SK-N-SH treated with all-trans-retinoic acid at 6 μM for 48 hours (cell line): ENCODE results near the gene SSBP2.
A peak's percentile ranks its signal among the peaks of the same experiment; 100 is the strongest.

Experiments used
- ATAC-seq: fragments of 200-7000 bp; cut with Tn5 transposase; 3 replicates; pipeline ENCODE4 v1.9.1; 2020; ENCODE audit warnings: mild to moderate bottlenecking, moderate library complexity
- ARNTL ChIP-seq: fragments of 450-650 bp; formaldehyde crosslinking; IDR thresholded peaks from 2 replicates; pipeline ENCODE4 v1.5.0; 2020; ENCODE audit warnings: low read depth, mild to moderate bottlenecking, moderate library complexity, borderline replicate concordance
- BACH2 ChIP-seq: fragments of 250-450 bp; sonication (Bioruptor Pico); IDR thresholded peaks from 2 replicates; pipeline ENCODE4 v1.9.0; 2021; ENCODE audit warnings: mild to moderate bottlenecking, borderline replicate concordance
- CREB5 ChIP-seq: fragments of 250-450 bp; sonication (Bioruptor Pico); IDR thresholded peaks from 2 replicates; pipeline ENCODE4 v1.5.1; 2020; ENCODE audit warnings: low read depth, mild to moderate bottlenecking, moderate library complexity
- CSDC2 ChIP-seq: fragments of 250-450 bp; sonication (Bioruptor Pico); IDR thresholded peaks from 2 replicates; pipeline ENCODE4 v1.5.0; 2020; ENCODE audit warnings: mild to moderate bottlenecking, moderate library complexity
- ESRRG ChIP-seq: fragments of 250-450 bp; sonication (Bioruptor Pico); IDR thresholded peaks from 2 replicates; pipeline ENCODE4 v1.6.1; 2021; ENCODE audit warnings: mild to moderate bottlenecking
- GLIS3 ChIP-seq: fragments of 250-450 bp; sonication (Bioruptor Pico); IDR thresholded peaks from 2 replicates; pipeline ENCODE4 v1.5.0; 2020; ENCODE audit warnings: mild to moderate bottlenecking, moderate library complexity
- ISL1 ChIP-seq: fragments of 250-450 bp; sonication (Bioruptor Pico); IDR thresholded peaks from 2 replicates; pipeline ENCODE4 v2.1.2; 2022; ENCODE audit warnings: mild to moderate bottlenecking, moderate library complexity
- OSR1 ChIP-seq: fragments of 250-450 bp; sonication (Bioruptor Pico); IDR thresholded peaks from 2 replicates; pipeline ENCODE4 v1.8.0; 2022; ENCODE audit warnings: moderate library complexity, mild to moderate bottlenecking, inconsistent platforms
- POU6F1 ChIP-seq: fragments of 250-450 bp; sonication (Bioruptor Pico); IDR thresholded peaks from 2 replicates; pipeline ENCODE4 v1.8.0; 2021; ENCODE audit warnings: low read depth, mild to moderate bottlenecking, moderate library complexity, borderline replicate concordance
- RARB ChIP-seq: fragments of 250-450 bp; sonication (Bioruptor Pico); IDR thresholded peaks from 2 replicates; pipeline ENCODE4 v1.8.0; 2021; ENCODE audit warnings: mild to moderate bottlenecking, moderate library complexity
- SNAI2 ChIP-seq: fragments of 250-450 bp; sonication (Bioruptor Pico); IDR thresholded peaks from 2 replicates; pipeline ENCODE4 v1.5.0; 2020; ENCODE audit warnings: mild to moderate bottlenecking, moderate library complexity
- TCF4 ChIP-seq: fragments of 250-450 bp; sonication (Bioruptor Pico); IDR thresholded peaks from 2 replicates; pipeline ENCODE4 v1.8.0; 2021; ENCODE audit warnings: mild to moderate bottlenecking, moderate library complexity, borderline replicate concordance
- TSHZ2 ChIP-seq: fragments of 250-450 bp; sonication (Bioruptor Pico); IDR thresholded peaks from 2 replicates; pipeline ENCODE4 v1.5.0; 2020; ENCODE audit warnings: mild to moderate bottlenecking, moderate library complexity
- ZC3H10 ChIP-seq: fragments of 250-450 bp; sonication (Bioruptor Pico); IDR thresholded peaks from 2 replicates; pipeline ENCODE4 v1.5.1; 2021; ENCODE audit warnings: mild to moderate bottlenecking, moderate library complexity
- ZFP30 ChIP-seq: fragments of 450-650 bp; formaldehyde crosslinking; IDR thresholded peaks from 2 replicates; pipeline ENCODE4 v1.5.0; 2022; ENCODE audit warnings: mild to moderate bottlenecking, moderate library complexity
- ZNF565 ChIP-seq: fragments of 450-650 bp; formaldehyde crosslinking; conservative IDR thresholded peaks from 2 replicates; pipeline ENCODE4 v1.5.0; 2020; ENCODE audit warnings: low read depth, mild to moderate bottlenecking, moderate library complexity
- ZNF70 ChIP-seq: fragments of 450-650 bp; formaldehyde crosslinking; IDR thresholded peaks from 2 replicates; pipeline ENCODE4 v1.5.0; 2020; ENCODE audit warnings: mild to moderate bottlenecking, moderate library complexity
- ZNF8 ChIP-seq: fragments of 450-650 bp; formaldehyde crosslinking; IDR thresholded peaks from 2 replicates; pipeline ENCODE4 v1.5.0; 2020; ENCODE audit warnings: mild to moderate bottlenecking, moderate library complexity
- TF ChIP-seq, protein P1 (sequence below): fragments of 250-450 bp; sonication (Bioruptor Pico); IDR thresholded peaks from 2 replicates; pipeline ENCODE4 v1.5.1; 2021; ENCODE audit warnings: mild to moderate bottlenecking, moderate library complexity
- TF ChIP-seq, protein P2 (sequence below): fragments of 250-450 bp; sonication (Bioruptor Pico); IDR thresholded peaks from 2 replicates; pipeline ENCODE4 v1.8.0; 2020; ENCODE audit warnings: mild to moderate bottlenecking, moderate library complexity, borderline replicate concordance

SSBP2 gene

GRCh38 chr5:81749561-81750307 lies 1.2 kb downstream of the SSBP2 start:
- ATAC-seq: peak; percentile 3; the same call in 1 of the 3 replicates

DNA sequence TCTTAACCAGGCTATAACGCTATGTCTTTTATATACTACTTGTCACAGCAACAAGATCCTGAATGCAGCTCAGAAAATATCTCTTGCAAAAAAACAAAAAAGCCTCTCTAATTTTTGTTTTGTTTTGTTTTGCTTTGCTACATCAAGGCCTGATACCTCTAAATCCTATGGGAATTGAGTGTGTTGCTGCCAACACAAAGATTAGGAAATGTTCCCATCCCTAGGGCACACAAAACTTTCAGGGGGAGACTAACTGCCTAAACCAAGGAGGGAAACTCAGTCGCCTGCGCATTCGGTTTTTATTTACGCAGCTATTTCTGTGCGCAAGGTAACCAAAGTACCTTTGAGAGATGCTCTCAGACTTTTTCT lies 1.7 kb downstream of the SSBP2 start:
- ATAC-seq: no peak
- no peak for TF ChIP-seq ESRRG (CRISPR knock-in tag)
- no peak for TF ChIP-seq ZFP30 (CRISPR knock-in tag)
- TF ChIP-seq ZNF70 (CRISPR knock-in tag): no peak
- TF ChIP-seq OSR1 (CRISPR knock-in tag): no peak
- TF ChIP-seq, protein P1, sequence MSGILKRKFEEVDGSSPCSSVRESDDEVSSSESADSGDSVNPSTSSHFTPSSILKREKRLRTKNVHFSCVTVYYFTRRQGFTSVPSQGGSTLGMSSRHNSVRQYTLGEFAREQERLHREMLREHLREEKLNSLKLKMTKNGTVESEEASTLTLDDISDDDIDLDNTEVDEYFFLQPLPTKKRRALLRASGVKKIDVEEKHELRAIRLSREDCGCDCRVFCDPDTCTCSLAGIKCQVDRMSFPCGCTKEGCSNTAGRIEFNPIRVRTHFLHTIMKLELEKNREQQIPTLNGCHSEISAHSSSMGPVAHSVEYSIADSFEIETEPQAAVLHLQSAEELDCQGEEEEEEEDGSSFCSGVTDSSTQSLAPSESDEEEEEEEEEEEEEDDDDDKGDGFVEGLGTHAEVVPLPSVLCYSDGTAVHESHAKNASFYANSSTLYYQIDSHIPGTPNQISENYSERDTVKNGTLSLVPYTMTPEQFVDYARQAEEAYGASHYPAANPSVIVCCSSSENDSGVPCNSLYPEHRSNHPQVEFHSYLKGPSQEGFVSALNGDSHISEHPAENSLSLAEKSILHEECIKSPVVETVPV: no peak
- no peak for TF ChIP-seq TCF4
- no peak for TF ChIP-seq TSHZ2 (CRISPR knock-in tag)
- TF ChIP-seq ARNTL (CRISPR knock-in tag): no peak
- no peak for TF ChIP-seq ZNF565
- no peak for TF ChIP-seq SNAI2 (CRISPR knock-in tag)
- TF ChIP-seq GLIS3 (CRISPR knock-in tag): no peak
- no peak for TF ChIP-seq BACH2 (CRISPR knock-in tag)
- no peak for TF ChIP-seq RARB (CRISPR knock-in tag)
- TF ChIP-seq ISL1 (CRISPR knock-in tag): no peak
- no peak for TF ChIP-seq POU6F1 (CRISPR knock-in tag)
- TF ChIP-seq ZNF8 (CRISPR knock-in tag): no peak
- no peak for TF ChIP-seq CSDC2 (CRISPR knock-in tag)
- TF ChIP-seq CREB5: no peak
- TF ChIP-seq, protein P2, sequence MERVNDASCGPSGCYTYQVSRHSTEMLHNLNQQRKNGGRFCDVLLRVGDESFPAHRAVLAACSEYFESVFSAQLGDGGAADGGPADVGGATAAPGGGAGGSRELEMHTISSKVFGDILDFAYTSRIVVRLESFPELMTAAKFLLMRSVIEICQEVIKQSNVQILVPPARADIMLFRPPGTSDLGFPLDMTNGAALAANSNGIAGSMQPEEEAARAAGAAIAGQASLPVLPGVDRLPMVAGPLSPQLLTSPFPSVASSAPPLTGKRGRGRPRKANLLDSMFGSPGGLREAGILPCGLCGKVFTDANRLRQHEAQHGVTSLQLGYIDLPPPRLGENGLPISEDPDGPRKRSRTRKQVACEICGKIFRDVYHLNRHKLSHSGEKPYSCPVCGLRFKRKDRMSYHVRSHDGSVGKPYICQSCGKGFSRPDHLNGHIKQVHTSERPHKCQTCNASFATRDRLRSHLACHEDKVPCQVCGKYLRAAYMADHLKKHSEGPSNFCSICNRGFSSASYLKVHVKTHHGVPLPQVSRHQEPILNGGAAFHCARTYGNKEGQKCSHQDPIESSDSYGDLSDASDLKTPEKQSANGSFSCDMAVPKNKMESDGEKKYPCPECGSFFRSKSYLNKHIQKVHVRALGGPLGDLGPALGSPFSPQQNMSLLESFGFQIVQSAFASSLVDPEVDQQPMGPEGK (CRISPR knock-in tag): no peak
- no peak for TF ChIP-seq ZC3H10 (CRISPR knock-in tag)
- TF ChIP-seq, all 23 proteins: peak for 0

More at GRCh38 chr5:81749561-81750307, 1.2 kb downstream of the SSBP2 start:
- TF ChIP-seq GLIS3 (CRISPR knock-in tag) (no peak), ZNF70 (CRISPR knock-in tag) (no peak), CREB5 (no peak), ZFP30 (CRISPR knock-in tag) (no peak)
- TF ChIP-seq, all 23 proteins: peak for 0
